Esophagus muscularis mucosa (tissue), 3 donors: ENCODE data around the gene LCMT2.

ENCODE experiments used
- EP300 ChIP-seq: sonication (generic); formaldehyde crosslinking; IDR thresholded peaks from one replicate; pipeline ENCODE4 v1.6.1; 2017; ENCODE audit warnings: antibody characterized with exemption
- POLR2A ChIP-seq: fragments of 450-650 bp; IDR thresholded peaks from one replicate; pipeline ENCODE4 v1.6.1; 2017; ENCODE audit warnings: antibody characterized with exemption, moderate library complexity, mild to moderate bottlenecking, low read depth
- POLR2AphosphoS5 ChIP-seq, 2 donors: sonication (generic); formaldehyde crosslinking; IDR thresholded peaks; one replicate each; pipeline ENCODE4 v1.6.1; 2017; ENCODE audit warnings: antibody characterized with exemption in 2 of 2

GRCh38 chr15:43277901-43278300, 52.5 kb downstream of the LCMT2 start:
- TF ChIP-seq POLR2A, result no peak
- no peak for TF ChIP-seq POLR2AphosphoS5 (IDR thresholded peaks at IDR 0.05)
- no peak for TF ChIP-seq EP300
